ENCODE results near the gene BMAL1.

DNA sequence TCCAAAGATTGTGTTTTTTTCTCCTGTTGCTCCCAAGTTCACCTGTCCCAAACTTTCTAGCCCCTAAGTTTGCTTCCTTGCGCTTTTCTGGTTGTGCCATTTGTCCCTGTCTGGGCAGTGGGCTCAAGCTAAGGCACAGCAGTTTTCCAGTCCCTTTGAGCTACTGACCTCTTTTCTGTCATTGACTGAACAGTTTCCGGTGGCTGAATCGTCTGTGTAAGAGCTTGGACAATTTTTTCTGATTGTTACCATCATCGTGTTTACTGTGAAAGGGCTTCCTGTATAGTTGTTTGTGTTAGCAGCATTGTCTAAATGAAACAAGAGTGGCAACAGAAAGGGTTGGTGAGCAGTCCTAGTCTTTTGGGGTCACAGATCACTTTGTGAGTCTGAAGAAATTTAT, 49.8 kb downstream of the BMAL1 start:
- TF ChIP-seq, protein P1, sequence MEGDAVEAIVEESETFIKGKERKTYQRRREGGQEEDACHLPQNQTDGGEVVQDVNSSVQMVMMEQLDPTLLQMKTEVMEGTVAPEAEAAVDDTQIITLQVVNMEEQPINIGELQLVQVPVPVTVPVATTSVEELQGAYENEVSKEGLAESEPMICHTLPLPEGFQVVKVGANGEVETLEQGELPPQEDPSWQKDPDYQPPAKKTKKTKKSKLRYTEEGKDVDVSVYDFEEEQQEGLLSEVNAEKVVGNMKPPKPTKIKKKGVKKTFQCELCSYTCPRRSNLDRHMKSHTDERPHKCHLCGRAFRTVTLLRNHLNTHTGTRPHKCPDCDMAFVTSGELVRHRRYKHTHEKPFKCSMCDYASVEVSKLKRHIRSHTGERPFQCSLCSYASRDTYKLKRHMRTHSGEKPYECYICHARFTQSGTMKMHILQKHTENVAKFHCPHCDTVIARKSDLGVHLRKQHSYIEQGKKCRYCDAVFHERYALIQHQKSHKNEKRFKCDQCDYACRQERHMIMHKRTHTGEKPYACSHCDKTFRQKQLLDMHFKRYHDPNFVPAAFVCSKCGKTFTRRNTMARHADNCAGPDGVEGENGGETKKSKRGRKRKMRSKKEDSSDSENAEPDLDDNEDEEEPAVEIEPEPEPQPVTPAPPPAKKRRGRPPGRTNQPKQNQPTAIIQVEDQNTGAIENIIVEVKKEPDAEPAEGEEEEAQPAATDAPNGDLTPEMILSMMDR (IDR thresholded peaks at IDR 0.05 in 4 of 5, conservative IDR thresholded peaks at IDR 0.05 in 1 of 5): no peak
- TF ChIP-seq POLR2A (IDR thresholded peaks at IDR 0.05): no peak

Measured in gastrocnemius medialis (tissue), 4 donors.